ENCODE measurements around the gene MYH11.

Gene MYH11

GRCh38 chr16:15775209-15775608 is 81.6 kb downstream of the MYH11 start:
- DNase-seq = peak; percentile 24

- DNase-seq = no peak
These were observed 82.9 kb downstream of the MYH11 start for GRCh38 chr16:15773968-15774367.

DNA sequence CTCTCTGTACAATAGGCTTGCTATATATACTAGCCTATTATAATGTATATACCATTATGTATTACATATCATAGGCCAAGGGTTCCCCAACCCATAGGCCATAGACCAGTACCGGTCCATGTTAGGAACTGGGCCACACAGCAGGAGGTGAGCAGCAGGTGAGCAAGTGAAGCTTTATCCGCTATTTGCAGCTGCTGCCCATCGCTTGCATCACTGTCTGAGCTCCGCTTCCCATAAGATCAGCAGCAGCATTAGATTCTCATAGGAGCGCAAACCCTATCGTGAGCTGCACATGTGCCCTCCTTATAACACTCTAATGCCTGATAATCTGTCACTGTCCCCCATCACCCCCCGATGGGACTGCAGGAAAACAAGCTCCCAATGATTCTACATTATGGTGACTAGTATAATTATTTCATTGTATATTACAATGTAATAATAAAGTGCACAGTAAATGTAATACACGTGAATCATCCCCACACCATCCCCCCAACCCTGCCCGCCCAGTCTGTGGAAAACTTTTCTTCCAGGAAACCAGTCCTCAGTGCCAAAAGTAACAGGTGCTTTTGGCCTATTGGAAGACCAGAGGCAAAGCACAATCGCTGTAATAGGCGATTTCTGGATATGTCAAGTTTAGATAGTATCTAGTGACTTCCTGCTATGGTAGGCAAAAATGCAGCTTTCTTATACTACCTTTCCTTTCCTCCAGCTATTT is 84.1 kb downstream of the MYH11 start:
- no peak for DNase-seq

DNA sequence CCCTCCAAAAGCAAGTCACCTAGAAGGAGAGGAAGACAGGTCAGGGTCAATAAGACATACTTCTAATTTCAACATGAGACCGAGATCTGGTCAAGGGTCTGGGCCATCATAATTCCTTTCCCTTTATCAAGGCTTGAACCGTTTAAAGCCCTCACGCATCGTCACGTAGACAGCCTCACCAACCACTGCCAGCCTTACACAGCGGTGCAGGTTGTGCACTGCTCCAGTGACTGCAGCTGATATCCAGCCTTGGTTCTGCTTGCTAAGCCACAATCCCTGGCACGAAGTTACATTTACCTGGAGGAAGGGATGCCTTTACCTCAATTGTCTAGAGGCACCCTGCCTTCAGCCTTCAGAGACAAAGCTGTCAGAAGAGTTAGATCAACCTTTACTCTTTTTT is 85.1 kb downstream of the MYH11 start:
- DNase-seq = no peak

DNA sequence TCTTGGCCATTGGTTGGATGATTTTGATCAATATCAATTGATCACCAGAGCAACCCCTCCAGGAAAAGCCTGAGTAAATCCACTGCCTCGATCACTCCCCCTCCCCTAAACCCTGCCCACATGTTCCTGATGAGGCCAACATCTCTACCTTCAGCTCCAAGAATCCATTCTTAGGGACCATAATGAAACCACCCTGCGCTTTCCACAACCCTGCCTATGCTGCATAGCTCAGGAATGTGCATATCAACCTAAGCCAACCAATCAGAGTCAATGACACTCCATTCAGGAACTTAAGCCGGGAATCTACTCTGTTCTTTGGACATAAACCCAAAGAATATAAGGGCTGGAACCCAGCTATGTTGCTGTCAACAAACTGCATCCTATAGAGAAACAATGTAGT is 86.3 kb downstream of the MYH11 start:
- DNase-seq = peak; percentile 69

DNA sequence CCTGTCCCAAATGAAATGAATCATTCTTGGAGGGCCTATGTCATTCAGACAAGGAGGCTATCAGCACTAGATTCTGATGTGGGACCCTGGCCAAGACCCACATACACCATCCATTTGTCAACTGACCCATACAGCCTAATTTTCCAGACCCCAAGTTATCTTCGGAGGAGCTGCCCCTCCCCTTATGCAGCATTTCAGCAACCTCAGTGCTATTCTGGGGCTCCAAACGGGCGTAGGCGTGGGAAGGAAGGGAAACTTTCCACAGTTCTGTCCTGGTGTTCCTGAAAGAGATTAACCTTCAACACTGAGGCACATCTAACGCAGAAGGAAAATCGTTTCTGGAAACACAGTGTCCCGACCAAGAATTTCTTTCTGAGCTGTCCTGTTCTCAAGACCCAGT is 86.7 kb downstream of the MYH11 start:
- no peak for DNase-seq

DNA sequence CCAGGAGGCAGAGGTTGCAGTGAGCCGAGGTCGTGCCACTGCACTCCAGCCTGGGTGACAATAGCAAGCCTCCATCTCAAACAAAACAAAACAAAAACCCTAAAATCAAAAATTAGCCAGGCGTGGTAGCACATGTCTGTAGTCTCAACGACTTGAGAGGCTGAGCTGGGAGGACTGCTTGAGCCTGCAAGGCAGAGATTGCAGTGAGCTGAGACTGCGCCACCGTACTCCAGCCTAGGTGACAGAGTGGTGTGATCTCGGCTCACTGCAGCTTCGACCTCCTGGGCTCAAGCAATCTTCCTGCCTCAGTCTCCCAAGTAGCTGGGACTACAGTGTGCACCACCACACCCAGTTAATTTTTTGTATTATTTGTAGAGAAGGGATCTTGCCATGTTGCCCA is 87.6 kb downstream of the MYH11 start:
- DNase-seq = no peak

- no peak for DNase-seq
These were observed 88.6 kb downstream of the MYH11 start for GRCh38 chr16:15768201-15768600.

- DNase-seq = no peak
These were observed 89.9 kb downstream of the MYH11 start for GRCh38 chr16:15766918-15767317.

DNA sequence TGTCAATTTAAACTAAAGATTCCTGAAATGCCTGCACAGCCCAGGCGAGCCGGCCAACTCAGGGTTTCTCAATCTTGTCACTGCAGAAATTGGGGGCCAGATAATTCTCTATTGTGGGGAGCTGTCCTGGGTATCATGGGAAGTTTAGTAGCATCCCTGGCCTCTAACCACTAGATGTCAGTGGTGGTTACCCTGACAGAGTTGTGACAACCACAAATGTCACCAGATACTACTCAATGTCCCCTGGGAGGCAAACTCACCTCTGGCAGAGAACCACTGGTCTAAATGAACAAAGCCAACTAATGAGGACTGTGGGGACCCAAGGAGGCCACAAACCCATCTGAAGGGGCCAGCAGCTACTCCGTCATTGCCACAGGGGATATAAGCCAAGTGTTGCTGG is 90.9 kb downstream of the MYH11 start:
- no peak for DNase-seq

DNA sequence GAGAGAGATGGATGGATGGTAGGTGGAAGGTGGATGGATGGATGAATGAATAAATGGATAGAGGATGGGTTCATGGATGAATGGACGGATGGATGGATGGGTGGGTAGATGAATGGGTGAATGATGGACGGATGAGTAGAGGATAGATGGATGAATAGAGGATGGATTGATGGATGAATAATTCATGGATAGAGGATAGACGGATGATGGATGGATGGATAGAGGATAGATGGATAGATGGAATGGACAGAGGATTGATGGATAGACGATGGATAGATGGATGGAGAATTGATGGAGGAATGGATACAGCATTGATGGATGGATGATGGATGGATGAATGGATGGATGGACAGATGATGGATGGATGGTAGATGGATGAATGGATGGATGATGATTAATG is 91.7 kb downstream of the MYH11 start:
- DNase-seq = no peak

DNA sequence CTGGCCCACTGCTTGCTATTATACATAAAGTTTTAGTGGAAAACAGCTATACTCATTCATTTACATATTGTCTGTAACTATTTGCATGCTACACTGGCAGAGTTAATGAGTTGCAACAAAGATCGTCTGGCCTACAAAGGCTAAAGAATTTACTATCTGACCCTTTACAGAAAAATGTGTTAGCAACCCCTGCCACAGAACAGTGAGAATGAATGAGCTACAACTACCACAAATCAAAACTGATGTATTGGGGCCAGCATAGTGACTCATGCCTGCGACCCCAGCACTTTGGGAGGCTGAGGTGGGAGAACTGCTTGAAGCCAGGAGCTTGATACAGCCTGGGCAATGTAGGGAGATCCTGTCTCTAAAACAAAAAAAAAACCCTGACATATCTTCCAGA is 92.7 kb downstream of the MYH11 start:
- DNase-seq = no peak

DNA sequence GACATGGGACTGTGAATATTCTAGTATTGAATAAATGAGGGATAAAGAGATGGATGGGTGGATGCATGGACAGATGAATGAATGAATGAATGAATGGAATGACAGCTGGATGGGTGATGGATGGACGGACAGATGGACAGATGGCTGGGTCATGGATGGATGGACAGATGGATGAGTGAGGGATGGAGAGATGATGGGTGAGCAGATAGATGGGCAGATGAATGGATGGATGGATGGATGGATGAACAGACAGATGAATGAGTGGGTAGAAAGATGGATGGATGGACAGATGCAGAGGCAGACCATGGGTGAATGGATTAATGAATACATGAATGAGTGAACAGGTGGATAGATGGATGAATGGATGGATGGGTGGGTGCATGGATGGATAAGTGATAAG is 96.7 kb downstream of the MYH11 start:
- no peak for DNase-seq

- DNase-seq = no peak
These were observed 97.8 kb downstream of the MYH11 start for GRCh38 chr16:15759070-15759469.

GRCh38 chr16:15757630-15758251 is 99.1 kb downstream of the MYH11 start:
- no peak for DNase-seq

DNA sequence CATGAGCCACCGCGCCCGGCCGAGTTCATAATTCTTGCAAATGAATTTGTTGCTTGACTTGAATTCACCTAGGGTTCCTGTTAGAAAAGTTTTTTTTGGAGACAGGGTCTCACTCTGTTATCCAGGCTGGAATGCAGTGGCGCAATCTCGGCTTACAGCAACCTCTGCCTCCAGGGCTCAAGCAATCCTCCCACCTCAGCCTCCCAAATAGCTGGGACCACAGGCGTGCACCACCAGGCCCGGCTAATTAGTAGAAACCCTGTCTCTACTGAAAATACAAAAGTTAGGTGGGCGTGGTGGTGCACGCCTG is 99.8 kb downstream of the MYH11 start:
- peak; percentile 11 for DNase-seq

GRCh38 chr16:15754821-15755534 is 101.8 kb downstream of the MYH11 start:
- no peak for DNase-seq

GRCh38 chr16:15752717-15753488 is 103.9 kb downstream of the MYH11 start:
- DNase-seq = no peak

- DNase-seq = no peak
These were observed 104.9 kb downstream of the MYH11 start for GRCh38 chr16:15751940-15752339.

DNA sequence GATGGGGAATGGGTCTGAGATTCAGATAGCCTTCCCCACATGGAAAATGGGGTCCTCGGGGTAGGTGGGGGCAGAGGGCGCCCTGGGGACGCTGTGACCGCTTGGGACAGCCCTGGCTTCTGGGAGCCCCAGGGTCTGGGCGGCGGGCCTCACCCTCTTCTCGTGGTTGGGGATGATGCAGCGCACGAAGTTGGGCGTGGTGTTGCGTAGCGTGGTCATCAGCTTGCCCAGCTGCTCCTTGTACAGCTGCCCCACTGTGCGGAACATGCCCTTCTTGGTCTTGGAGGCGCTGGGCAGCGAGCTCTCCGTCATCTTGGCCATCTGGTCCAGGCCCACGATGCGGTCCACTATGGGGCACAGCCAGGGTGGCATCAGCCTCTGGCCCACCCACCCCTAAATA is 106.8 kb downstream of the MYH11 start:
- DNase-seq = no peak

DNA sequence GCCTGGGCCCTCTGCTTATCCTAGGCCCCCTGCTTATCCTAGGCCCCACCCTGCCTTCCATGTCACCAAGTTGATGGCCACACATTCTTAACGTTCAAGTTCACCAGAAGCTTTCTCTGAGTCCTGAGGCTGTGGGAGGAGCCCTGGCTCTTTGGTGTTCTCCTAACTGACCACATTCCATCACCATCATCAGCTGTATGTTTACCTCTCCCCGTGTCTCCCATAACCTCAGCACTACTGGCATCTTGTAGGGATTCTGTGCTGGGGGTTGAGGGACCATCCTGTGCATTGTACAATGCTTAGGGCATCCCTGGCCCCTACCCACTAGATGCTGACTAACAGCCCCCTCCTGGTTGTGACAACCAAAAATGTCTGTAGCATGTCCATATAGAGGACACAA is 107.5 kb downstream of the MYH11 start:
- DNase-seq = peak; percentile 10

DNA sequence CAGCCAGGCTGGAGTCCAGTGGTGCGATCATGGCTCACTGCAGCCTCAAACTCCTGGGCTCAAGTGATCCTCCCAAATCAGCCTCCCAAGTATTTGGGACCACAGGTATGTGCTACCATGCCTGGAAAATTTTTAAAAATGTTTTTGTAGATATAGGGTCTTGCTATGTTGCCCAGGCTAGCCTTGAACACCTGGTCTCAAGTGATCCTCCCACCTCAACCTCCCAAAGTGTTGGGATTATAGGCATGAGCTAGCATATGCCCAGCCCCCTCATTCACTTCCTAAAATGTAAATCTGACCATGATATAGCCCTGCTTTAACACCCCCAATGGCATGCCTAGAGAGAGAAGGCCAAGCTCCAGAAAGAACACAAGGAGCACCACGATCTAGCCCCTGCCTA is 108.2 kb downstream of the MYH11 start:
- no peak for DNase-seq

GRCh38 chr16:15747937-15748336 is 108.9 kb downstream of the MYH11 start:
- DNase-seq = no peak

DNA sequence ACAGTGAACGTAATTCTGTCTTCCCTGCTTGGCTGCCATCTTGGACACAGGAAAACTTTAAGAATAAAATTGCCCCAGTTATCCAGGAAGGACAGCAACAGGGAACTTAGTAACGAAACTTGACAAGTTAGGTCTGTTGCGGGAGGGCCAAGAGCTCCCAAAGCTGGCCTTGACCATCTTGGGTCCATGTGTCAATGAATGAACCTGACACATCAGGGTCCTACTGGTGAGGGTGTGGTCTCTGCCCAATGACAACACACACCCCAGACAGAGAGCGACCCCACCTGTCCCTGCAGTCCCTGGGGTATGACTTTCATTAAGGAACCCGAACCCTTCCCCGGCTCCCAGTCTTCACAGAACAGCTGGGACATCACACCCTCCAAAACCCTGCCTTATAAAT is 110.5 kb downstream of the MYH11 start:
- no peak for DNase-seq
